ENCODE measurements around the gene TMEM151A.
"Not testable (repeated sequence)": the region's sequence is repeated elsewhere in the genome, so short reads cannot be mapped to it uniquely, and the experiment has no call there.

TMEM151A gene

DNA sequence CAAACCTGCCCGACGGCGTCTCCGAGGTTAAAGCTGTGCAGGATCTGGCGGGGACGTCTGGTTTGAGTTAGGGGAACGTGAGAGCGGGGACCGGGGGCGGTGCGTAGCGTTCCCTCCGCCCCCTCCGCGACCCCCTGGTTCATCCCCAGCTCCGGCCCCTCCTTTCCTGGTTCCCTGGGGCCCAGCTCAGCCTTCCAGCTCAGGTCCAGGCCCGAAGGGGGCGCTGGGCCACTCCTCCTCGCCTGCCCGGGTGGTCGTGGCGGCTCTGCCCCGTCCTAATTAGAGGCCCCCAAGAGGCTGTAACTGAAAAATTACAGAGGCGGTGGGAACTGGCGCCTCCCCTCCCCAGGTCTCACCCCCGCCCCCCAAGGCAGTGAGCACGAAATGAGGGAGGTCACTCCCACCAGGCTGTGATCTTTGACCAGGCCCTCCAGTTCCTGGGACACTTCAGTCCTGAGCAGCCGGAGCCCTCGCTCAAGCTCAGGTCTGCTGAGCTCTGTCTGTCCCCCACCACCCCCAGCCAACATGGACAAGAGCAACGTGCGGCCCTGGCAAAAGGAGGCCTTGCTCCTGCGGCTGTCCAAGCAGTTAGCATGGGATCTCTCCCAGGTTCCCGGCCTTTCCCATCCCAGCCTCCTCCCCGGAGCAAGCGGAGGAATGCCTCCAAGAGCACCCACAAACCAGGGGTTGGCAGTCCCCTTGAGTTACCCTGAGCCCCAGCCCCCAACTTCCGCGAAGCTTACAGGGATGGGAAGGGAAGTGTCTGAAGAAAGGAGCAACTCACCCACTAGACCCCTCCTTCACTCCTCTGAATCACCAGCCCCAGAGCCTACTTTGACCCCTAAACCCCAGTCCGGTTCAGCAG, 21.9 kb downstream of the TMEM151A start:
- H3K9ac ChIP-seq (ENCODE audit: low read length), result peak overlapping the region; percentile 98
- no peaks in the 10 kb centered on the region for H3K9me3 ChIP-seq (ENCODE audit: control insufficient read depth, low read length)
- peaks cover 17% of the 10 kb centered on the region for H3K4me1 ChIP-seq (ENCODE audit: control insufficient read depth, insufficient read depth, low read length)
- H3K4me3 ChIP-seq (ENCODE audit: low read length), result peak overlapping the region; percentile 98
- DNase-seq (ENCODE audit: low read depth), result peak; percentile 93
- H3K36me3 ChIP-seq (ENCODE audit: control insufficient read depth, insufficient read depth, low read length, severe bottlenecking), result peaks cover 13% of the 10 kb centered on the region
- H3K27me3 ChIP-seq (replicated peaks; ENCODE audit: control insufficient read depth, insufficient read depth, low read length), result no peaks in the 10 kb centered on the region

DNA sequence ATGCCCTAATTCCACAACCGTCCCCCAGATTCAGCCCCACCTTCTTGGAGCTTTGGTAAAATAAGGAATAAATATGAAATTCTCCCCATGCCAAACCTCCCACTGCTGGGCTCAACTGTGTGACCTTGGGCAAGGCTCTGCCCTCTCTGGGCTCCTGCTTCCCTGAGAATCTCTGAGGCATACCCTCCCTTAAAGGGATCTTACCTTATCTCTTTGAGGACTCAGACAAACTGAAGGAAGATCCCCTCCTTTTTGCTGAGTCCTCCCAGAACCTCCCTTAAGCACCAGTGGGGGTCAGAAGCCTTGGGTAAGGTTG, 22.4 kb downstream of the TMEM151A start:
- H3K9ac ChIP-seq (ENCODE audit: low read length), result peak overlapping the region; percentile 98
- H3K9me3 ChIP-seq (ENCODE audit: control insufficient read depth, low read length), result no peaks in the 10 kb centered on the region
- H3K4me3 ChIP-seq (ENCODE audit: low read length), result peak overlapping the region; percentile 98
- H3K4me1 ChIP-seq (ENCODE audit: control insufficient read depth, insufficient read depth, low read length), result peaks cover 23% of the 10 kb centered on the region
- H3K27me3 ChIP-seq (replicated peaks; ENCODE audit: control insufficient read depth, insufficient read depth, low read length), result no peaks in the 10 kb centered on the region
- H3K36me3 ChIP-seq (ENCODE audit: control insufficient read depth, insufficient read depth, low read length, severe bottlenecking), result peaks cover 13% of the 10 kb centered on the region
- DNase-seq (ENCODE audit: low read depth), result no peak

- no peaks in the 10 kb centered on the region for H3K27me3 ChIP-seq (replicated peaks; ENCODE audit: control insufficient read depth, insufficient read depth, low read length)
- no peaks in the 10 kb centered on the region for H3K9me3 ChIP-seq (ENCODE audit: control insufficient read depth, low read length)
- H3K36me3 ChIP-seq (ENCODE audit: control insufficient read depth, insufficient read depth, low read length, severe bottlenecking), result peaks cover 13% of the 10 kb centered on the region
- H3K4me1 ChIP-seq (ENCODE audit: control insufficient read depth, insufficient read depth, low read length), result peaks cover 24% of the 10 kb centered on the region
- DNase-seq (ENCODE audit: low read depth), result no peak
- H3K4me3 ChIP-seq (ENCODE audit: low read length), result peak overlapping the region; percentile 98
- peak overlapping the region; percentile 98 for H3K9ac ChIP-seq (ENCODE audit: low read length)
Measured at GRCh38 chr11:66314561-66315497, 23.1 kb downstream of the TMEM151A start.

DNA sequence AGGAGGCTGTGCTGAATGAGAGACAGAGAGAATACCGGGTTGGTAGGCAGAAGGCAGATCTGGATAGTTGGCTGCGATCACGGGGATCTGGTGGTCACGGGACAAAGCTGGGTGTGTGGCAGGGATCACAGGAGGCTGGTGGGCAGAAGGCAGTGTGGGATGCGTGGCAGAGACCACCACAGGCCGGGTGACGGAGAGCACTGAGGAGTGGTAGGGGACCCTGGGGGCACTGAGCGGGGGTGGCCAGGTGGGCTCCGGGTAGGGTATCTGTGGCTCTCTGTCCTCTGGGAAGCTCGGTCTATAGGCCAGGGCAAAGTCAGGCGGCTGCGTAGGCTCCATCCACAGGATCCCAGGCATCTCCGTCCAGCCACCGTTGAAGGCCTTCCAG, 23.8 kb downstream of the TMEM151A start:
- peaks cover 13% of the 10 kb centered on the region for H3K36me3 ChIP-seq (ENCODE audit: control insufficient read depth, insufficient read depth, low read length, severe bottlenecking)
- no peaks in the 10 kb centered on the region for H3K27me3 ChIP-seq (replicated peaks; ENCODE audit: control insufficient read depth, insufficient read depth, low read length)
- H3K4me3 ChIP-seq (ENCODE audit: low read length), result peak overlapping the region; percentile 98
- H3K9me3 ChIP-seq (ENCODE audit: control insufficient read depth, low read length), result no peaks in the 10 kb centered on the region
- peaks cover 24% of the 10 kb centered on the region for H3K4me1 ChIP-seq (ENCODE audit: control insufficient read depth, insufficient read depth, low read length)
- H3K9ac ChIP-seq (ENCODE audit: low read length), result peak overlapping the region; percentile 98
- DNase-seq (ENCODE audit: low read depth), result no peak

DNA sequence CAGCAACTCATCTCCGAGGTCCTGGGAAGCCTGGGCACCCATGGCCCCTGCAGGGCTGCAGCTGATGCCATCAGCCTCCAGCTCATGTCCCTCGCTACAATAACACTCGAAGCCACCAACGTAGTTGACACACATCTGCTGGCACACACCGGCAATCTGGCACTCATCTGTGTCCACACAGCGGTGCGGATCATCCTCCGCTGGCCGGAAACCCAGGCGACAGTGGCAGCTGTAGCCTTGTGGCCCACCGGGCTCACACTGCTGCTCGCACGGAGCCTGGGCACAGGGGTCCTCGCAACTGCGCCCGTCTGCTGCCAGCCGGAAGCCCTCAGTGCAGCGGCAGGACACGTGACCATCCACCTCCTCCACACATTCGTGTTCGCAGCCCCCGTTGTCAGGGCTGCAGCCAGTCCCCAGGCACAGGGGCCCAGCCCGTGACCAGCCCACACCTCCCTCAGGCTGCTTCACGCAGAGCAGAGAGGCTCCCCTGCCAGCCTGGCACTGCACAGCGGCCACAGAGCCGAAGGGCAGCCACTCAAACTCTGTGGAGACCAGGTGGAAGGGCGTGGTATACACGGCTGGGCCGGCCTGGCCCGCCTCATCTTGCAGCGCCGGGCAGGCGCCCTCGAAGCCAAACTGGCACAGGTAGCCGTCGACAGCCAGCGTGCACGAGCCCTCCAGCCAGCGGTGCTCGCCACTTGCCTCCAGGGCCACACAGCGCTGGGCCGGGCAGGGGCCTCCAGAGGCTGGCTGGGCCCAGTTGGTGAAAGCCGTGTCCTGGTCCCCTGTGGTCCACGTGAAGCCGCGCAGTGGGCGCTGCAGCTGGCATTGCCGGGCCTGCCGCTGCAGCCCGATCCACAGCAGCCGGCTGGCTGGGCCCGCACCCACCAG, 24.5 kb downstream of the TMEM151A start:
- H3K4me1 ChIP-seq (ENCODE audit: control insufficient read depth, insufficient read depth, low read length), result peaks cover 24% of the 10 kb centered on the region
- peak overlapping the region; percentile 98 for H3K4me3 ChIP-seq (ENCODE audit: low read length)
- no peaks in the 10 kb centered on the region for H3K27me3 ChIP-seq (replicated peaks; ENCODE audit: control insufficient read depth, insufficient read depth, low read length)
- DNase-seq (ENCODE audit: low read depth), result peak; percentile 44
- H3K9me3 ChIP-seq (ENCODE audit: control insufficient read depth, low read length), result no peaks in the 10 kb centered on the region
- H3K36me3 ChIP-seq (ENCODE audit: control insufficient read depth, insufficient read depth, low read length, severe bottlenecking), result peaks cover 13% of the 10 kb centered on the region
- H3K9ac ChIP-seq (ENCODE audit: low read length), result peak overlapping the region; percentile 98

DNA sequence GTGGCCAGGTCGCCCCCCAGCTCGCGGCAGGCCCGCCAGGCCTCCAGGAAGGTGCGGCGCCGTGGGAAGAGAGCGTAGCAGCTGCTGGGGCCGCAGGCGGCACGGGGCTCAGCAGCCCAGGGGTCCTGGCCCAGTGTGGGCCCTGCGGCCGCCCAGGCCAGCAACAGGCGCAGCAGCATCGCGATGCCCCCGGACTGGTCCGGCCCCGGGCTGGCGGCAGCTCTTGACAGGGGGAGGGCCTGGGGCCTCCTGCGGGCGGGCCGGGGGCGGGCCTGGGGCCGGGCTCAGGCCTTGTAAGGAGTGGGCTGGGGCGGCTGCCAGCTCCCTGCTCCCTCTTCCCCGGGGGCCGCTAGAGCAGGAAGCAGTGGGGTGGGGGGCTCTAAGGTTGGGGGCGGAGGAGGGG, 25.2 kb downstream of the TMEM151A start, which contains the start of gene CD248:
TSS of gene CD248 (minus strand) at position 196 of the 403 bp plus-strand sequence. CDS start at position 179, 17 bp downstream.
- Histone ChIP-seq H3K27me3 (replicated peaks; ENCODE audit: control insufficient read depth, insufficient read depth, low read length) (no peaks in the 10 kb centered on the region), H3K36me3 (ENCODE audit: control insufficient read depth, insufficient read depth, low read length, severe bottlenecking) (peaks cover 13% of the 10 kb centered on the region), H3K9me3 (ENCODE audit: control insufficient read depth, low read length) (no peaks in the 10 kb centered on the region), H3K9ac (ENCODE audit: low read length) (peak within 1 kb of the TSS; percentile 98), H3K4me3 (ENCODE audit: low read length) (peak within 1 kb of the TSS; percentile 98), H3K4me1 (ENCODE audit: control insufficient read depth, insufficient read depth, low read length) (peaks cover 31% of the 10 kb centered on the region)
- DNase-seq (ENCODE audit: low read depth), result peak; percentile 85

DNA sequence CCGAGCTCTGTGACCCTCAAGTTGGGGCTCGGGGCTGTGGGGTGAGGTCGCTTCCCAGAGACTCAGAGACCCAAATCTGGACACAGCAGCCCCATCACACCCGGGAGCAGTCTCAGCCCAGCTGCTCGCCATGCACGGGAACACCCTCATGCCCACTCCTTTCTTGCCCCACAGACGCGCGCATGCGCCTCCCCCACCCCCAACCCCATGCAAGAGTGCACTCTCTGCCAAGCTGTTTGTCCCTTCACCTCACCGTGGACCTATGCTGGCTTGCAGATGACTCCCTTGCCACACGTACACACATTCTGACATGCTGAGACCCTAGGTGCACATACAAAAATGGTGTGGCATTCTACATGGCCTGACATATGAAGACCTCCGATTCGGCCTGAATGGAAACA, 25.6 kb downstream of the TMEM151A start:
- peaks cover 13% of the 10 kb centered on the region for H3K36me3 ChIP-seq (ENCODE audit: control insufficient read depth, insufficient read depth, low read length, severe bottlenecking)
- peaks cover 35% of the 10 kb centered on the region for H3K4me1 ChIP-seq (ENCODE audit: control insufficient read depth, insufficient read depth, low read length)
- DNase-seq (ENCODE audit: low read depth), result peak; percentile 69
- no peaks in the 10 kb centered on the region for H3K27me3 ChIP-seq (replicated peaks; ENCODE audit: control insufficient read depth, insufficient read depth, low read length)
- H3K4me3 ChIP-seq (ENCODE audit: low read length), result peak overlapping the region; percentile 76
- peak overlapping the region; percentile 86 for H3K9ac ChIP-seq (ENCODE audit: low read length)
- H3K9me3 ChIP-seq (ENCODE audit: control insufficient read depth, low read length), result no peaks in the 10 kb centered on the region

- Histone ChIP-seq H3K4me3 (ENCODE audit: low read length) (peak overlapping the region; percentile 76), H3K9ac (ENCODE audit: low read length) (peak overlapping the region; percentile 86), H3K27me3 (replicated peaks; ENCODE audit: control insufficient read depth, insufficient read depth, low read length) (no peaks in the 10 kb centered on the region), H3K36me3 (ENCODE audit: control insufficient read depth, insufficient read depth, low read length, severe bottlenecking) (peaks cover 13% of the 10 kb centered on the region), H3K9me3 (ENCODE audit: control insufficient read depth, low read length) (no peaks in the 10 kb centered on the region), H3K4me1 (ENCODE audit: control insufficient read depth, insufficient read depth, low read length) (peaks cover 39% of the 10 kb centered on the region)
- DNase-seq (ENCODE audit: low read depth), result peak; percentile 95
Measured at GRCh38 chr11:66317723-66318599, 26.3 kb downstream of the TMEM151A start.

- peak overlapping the region; percentile 26 for H3K4me3 ChIP-seq (ENCODE audit: low read length)
- peaks cover 44% of the 10 kb centered on the region for H3K4me1 ChIP-seq (ENCODE audit: control insufficient read depth, insufficient read depth, low read length)
- H3K36me3 ChIP-seq (ENCODE audit: control insufficient read depth, insufficient read depth, low read length, severe bottlenecking), result peaks cover 13% of the 10 kb centered on the region
- DNase-seq (ENCODE audit: low read depth), result no peak
- H3K9ac ChIP-seq (ENCODE audit: low read length), result peak overlapping the region; percentile 86
- no peaks in the 10 kb centered on the region for H3K9me3 ChIP-seq (ENCODE audit: control insufficient read depth, low read length)
- no peaks in the 10 kb centered on the region for H3K27me3 ChIP-seq (replicated peaks; ENCODE audit: control insufficient read depth, insufficient read depth, low read length)
Measured at GRCh38 chr11:66318600-66318970, 26.9 kb downstream of the TMEM151A start.

GRCh38 chr11:66320289-66320688, 28.6 kb downstream of the TMEM151A start:
- H3K27me3 ChIP-seq (replicated peaks; ENCODE audit: control insufficient read depth, insufficient read depth, low read length), result not testable (repeated sequence)

More at GRCh38 chr11:66320289-66320688, 28.6 kb downstream of the TMEM151A start:
- not testable (repeated sequence) for H3K9me3 ChIP-seq (ENCODE audit: control insufficient read depth, low read length); H3K9ac ChIP-seq (ENCODE audit: low read length); H3K4me3 ChIP-seq (ENCODE audit: low read length); H3K36me3 ChIP-seq (ENCODE audit: control insufficient read depth, insufficient read depth, low read length, severe bottlenecking); DNase-seq (ENCODE audit: low read depth)
- peaks cover 58% of the 10 kb centered on the region for H3K4me1 ChIP-seq (ENCODE audit: control insufficient read depth, insufficient read depth, low read length)
